ENCODE results near the gene ALDH1L2. TPM values are rescaled to one million over a fixed set of nuclear protein-coding genes. Genes with fewer than 3 reads are reported as not detected.

The ALDH1L2 gene
- total and polyA plus RNA-seq, 2 experiments from 2014 or later, result 6.5 to 16.2 TPM

- H3K4me2 ChIP-seq, result peak overlapping the region; percentile 0
- H3K4me3 ChIP-seq, result no peak overlapping the region
- H3K4me1 ChIP-seq (ENCODE audit: insufficient read depth), result no peaks in the 10 kb centered on the region
- no peak for TF ChIP-seq EZH2phosphoT487 (IDR thresholded peaks at IDR 0.05; ENCODE audit: low read depth, severe bottlenecking, unreplicated experiment)
- no peak for TF ChIP-seq CTCF (IDR thresholded peaks at IDR 0.05; ENCODE audit: poor library complexity)
- TF ChIP-seq EZH2 (IDR thresholded peaks at IDR 0.05; ENCODE audit: borderline replicate concordance), result no peak
- no peak overlapping the region for H2AFZ ChIP-seq
- H3K9me2 ChIP-seq (replicated peaks; ENCODE audit: insufficient read depth), result no peaks in the 10 kb centered on the region
- 91% methylated on average over 9 of the region's 9 CpGs for WGBS (ENCODE audit: low lambda C conversion rate, missing lambda C conversion rate)
- no peaks in the 10 kb centered on the region for H3K9me3 ChIP-seq (ENCODE audit: low read depth)
- H3K27ac ChIP-seq, result no peak overlapping the region
- H3K36me3 ChIP-seq (replicated peaks; ENCODE audit: insufficient read depth, low read depth), result no peaks in the 10 kb centered on the region
- H3K79me2 ChIP-seq, result no peaks in the 10 kb centered on the region
- DNase-seq (ENCODE audit: low spot score), result no peak
- no peaks in the 10 kb centered on the region for H3K27me3 ChIP-seq
- no peaks in the 10 kb centered on the region for H4K20me1 ChIP-seq (ENCODE audit: insufficient read depth, poor library complexity, severe bottlenecking)
Observed at GRCh38 chr12:105030820-105031807, 53.1 kb downstream of the ALDH1L2 start.

GRCh38 chr12:105026411-105026810 is 57.8 kb downstream of the ALDH1L2 start:
- Histone ChIP-seq H3K36me3 (replicated peaks; ENCODE audit: insufficient read depth, low read depth) (no peaks in the 10 kb centered on the region), H3K4me1 (ENCODE audit: insufficient read depth) (peaks cover 3% of the 10 kb centered on the region), H3K9me2 (replicated peaks; ENCODE audit: insufficient read depth) (no peaks in the 10 kb centered on the region), H3K79me2 (no peaks in the 10 kb centered on the region), H3K27ac (peak overlapping the region; percentile 54), H3K9me3 (ENCODE audit: low read depth) (no peaks in the 10 kb centered on the region), H4K20me1 (ENCODE audit: insufficient read depth, poor library complexity, severe bottlenecking) (no peaks in the 10 kb centered on the region), H2AFZ (no peak overlapping the region), H3K4me2 (peak overlapping the region; percentile 24), H3K27me3 (no peaks in the 10 kb centered on the region), H3K4me3 (no peak overlapping the region)
- TF ChIP-seq EZH2phosphoT487 (IDR thresholded peaks at IDR 0.05; ENCODE audit: low read depth, severe bottlenecking, unreplicated experiment), result no peak
- TF ChIP-seq EZH2 (IDR thresholded peaks at IDR 0.05; ENCODE audit: borderline replicate concordance), result no peak
- no peak for TF ChIP-seq CTCF (IDR thresholded peaks at IDR 0.05; ENCODE audit: poor library complexity)
- WGBS (ENCODE audit: low lambda C conversion rate, missing lambda C conversion rate), result 71% methylated on average over 4 of the region's 4 CpGs
- peak; percentile 26 for DNase-seq (ENCODE audit: low spot score)

- no peaks in the 10 kb centered on the region for H3K27me3 ChIP-seq
- TF ChIP-seq CTCF (IDR thresholded peaks at IDR 0.05; ENCODE audit: poor library complexity) (no peak), EZH2phosphoT487 (IDR thresholded peaks at IDR 0.05; ENCODE audit: low read depth, severe bottlenecking, unreplicated experiment) (no peak), EZH2 (IDR thresholded peaks at IDR 0.05; ENCODE audit: borderline replicate concordance) (no peak)
- H3K4me3 ChIP-seq, result no peak overlapping the region
- no peaks in the 10 kb centered on the region for H3K9me2 ChIP-seq (replicated peaks; ENCODE audit: insufficient read depth)
- H2AFZ ChIP-seq, result no peak overlapping the region
- H3K27ac ChIP-seq, result peak overlapping the region; percentile 54
- H3K4me1 ChIP-seq (ENCODE audit: insufficient read depth), result peaks cover 3% of the 10 kb centered on the region
- peak; percentile 43 for DNase-seq (ENCODE audit: low spot score)
- no peaks in the 10 kb centered on the region for H3K36me3 ChIP-seq (replicated peaks; ENCODE audit: insufficient read depth, low read depth)
- no peaks in the 10 kb centered on the region for H3K9me3 ChIP-seq (ENCODE audit: low read depth)
- H3K4me2 ChIP-seq, result peak overlapping the region; percentile 24
- WGBS (ENCODE audit: low lambda C conversion rate, missing lambda C conversion rate), result 57% methylated on average over 5 of the region's 5 CpGs
- no peaks in the 10 kb centered on the region for H3K79me2 ChIP-seq
- H4K20me1 ChIP-seq (ENCODE audit: insufficient read depth, poor library complexity, severe bottlenecking), result no peaks in the 10 kb centered on the region
Observed at GRCh38 chr12:105025890-105026289, 58.4 kb downstream of the ALDH1L2 start.
